PC-9 (cell line): Measurements from ENCODE around the gene LRCH4. TPM values are rescaled to one million over a fixed set of nuclear protein-coding genes. Genes with fewer than 3 reads are reported as not detected.

Experiments
- BruUV-seq: library from RNA; stranded (reverse); fragments of 400-500 nt; replicated peaks from 2 replicates; lab custom pipeline; 2021; lab: Mats Ljungman, UMichigan
- CTCF ChIA-PET: fragments of 300-600 bp; sonication (Branson Sonifier 250); formaldehyde crosslinking; loops from one replicate; lab custom pipeline; 2022; ENCODE audit warnings: antibody characterized with exemption; lab: Charles Lee
- POLR2A ChIA-PET: fragments of 300-600 bp; sonication (Branson Sonifier 250); formaldehyde crosslinking; loops from one replicate; lab custom pipeline; 2022; ENCODE audit warnings: antibody characterized with exemption; ENCODE audit not compliant: unreplicated experiment; lab: Charles Lee
- DNase-seq, 2 experiments: peaks; one replicate each; pipeline versions ENCODE4 v3.0.0 to v3.0.0-alpha.2; 2015 to 2022; ENCODE audit warnings: mixed read lengths in 1 of 2
- H2AFZ ChIP-seq: fragments of 200-600 bp; sonication (generic); 2 replicates; pipeline ENCODE4 v1.8.1; 2017; ENCODE audit warnings: antibody characterized with exemption
- H3F3A ChIP-seq: fragments of 200-600 bp; sonication (generic); 2 replicates; pipeline ENCODE4 v1.8.1; 2017; ENCODE audit warnings: antibody characterized with exemption, mild to moderate bottlenecking, low read depth; ENCODE audit not compliant: insufficient read depth
- H3K27ac ChIP-seq: fragments of 200-600 bp; sonication (generic); 2 replicates; pipeline ENCODE4 v1.6.1; 2016; ENCODE audit warnings: mixed run types
- H3K27me3 ChIP-seq: fragments of 200-600 bp; sonication (generic); 2 replicates; pipeline ENCODE4 v1.6.1; 2016; ENCODE audit warnings: low read depth, mixed run types; ENCODE audit not compliant: insufficient read depth
- H3K36me3 ChIP-seq: fragments of 200-600 bp; sonication (generic); 2 replicates; pipeline ENCODE4 v1.6.1; 2016; ENCODE audit warnings: low read depth, mixed run types
- H3K4me1 ChIP-seq: fragments of 200-600 bp; sonication (generic); replicated peaks from 2 replicates; pipeline ENCODE4 v1.6.1; 2016; ENCODE audit warnings: mixed run types; ENCODE audit not compliant: insufficient read depth
- H3K4me2 ChIP-seq: fragments of 200-600 bp; sonication (generic); 2 replicates; pipeline ENCODE4 v1.6.1; 2017; ENCODE audit warnings: mixed run types
- H3K4me3 ChIP-seq: fragments of 200-600 bp; sonication (generic); 2 replicates; pipeline ENCODE4 v1.6.1; 2016; ENCODE audit warnings: mixed run types
- H3K79me2 ChIP-seq: fragments of 200-600 bp; sonication (generic); 2 replicates; pipeline ENCODE4 v1.6.1; 2017; ENCODE audit warnings: low read depth, mixed run types
- H3K9me2 ChIP-seq: fragments of 200-600 bp; sonication (generic); 2 replicates; pipeline ENCODE4 v1.8.1; 2017; ENCODE audit warnings: mild to moderate bottlenecking; ENCODE audit not compliant: insufficient read depth
- H3K9me3 ChIP-seq: fragments of 200-600 bp; sonication (generic); 2 replicates; pipeline ENCODE4 v1.8.1; 2016; ENCODE audit warnings: low read depth; ENCODE audit not compliant: insufficient read depth
- H4K20me1 ChIP-seq: fragments of 200-600 bp; sonication (generic); 2 replicates; pipeline ENCODE4 v1.8.1; 2017; ENCODE audit not compliant: insufficient read depth
- EZH2 ChIP-seq: fragments of 200-600 bp; sonication (generic); IDR thresholded peaks from 2 replicates; pipeline ENCODE4 v1.8.0; 2017; ENCODE audit warnings: antibody characterized with exemption, low read depth
- intact Hi-C: fragments of 100-400 bp; cut with micrococcal nuclease; formaldehyde crosslinking; loops from one replicate; pipeline ENCODE4 v1.10.0; 2022; ENCODE audit not compliant: unreplicated experiment
- total RNA-seq: library from RNA; stranded (reverse); gene quantifications from 2 replicates; pipeline ENCODE4 v1.2.3, GENCODE V29; 2021
- TF ChIP-seq, protein P1 (sequence below): fragments of 200-600 bp; sonication (generic); conservative IDR thresholded peaks from 2 replicates; pipeline ENCODE4 v1.6.1; 2017; ENCODE audit warnings: mixed run types, antibody characterized with exemption, mild to moderate bottlenecking, moderate library complexity

The LRCH4 gene
- total RNA-seq, 1 experiment from 2014 or later: 89.6 TPM

DNA sequence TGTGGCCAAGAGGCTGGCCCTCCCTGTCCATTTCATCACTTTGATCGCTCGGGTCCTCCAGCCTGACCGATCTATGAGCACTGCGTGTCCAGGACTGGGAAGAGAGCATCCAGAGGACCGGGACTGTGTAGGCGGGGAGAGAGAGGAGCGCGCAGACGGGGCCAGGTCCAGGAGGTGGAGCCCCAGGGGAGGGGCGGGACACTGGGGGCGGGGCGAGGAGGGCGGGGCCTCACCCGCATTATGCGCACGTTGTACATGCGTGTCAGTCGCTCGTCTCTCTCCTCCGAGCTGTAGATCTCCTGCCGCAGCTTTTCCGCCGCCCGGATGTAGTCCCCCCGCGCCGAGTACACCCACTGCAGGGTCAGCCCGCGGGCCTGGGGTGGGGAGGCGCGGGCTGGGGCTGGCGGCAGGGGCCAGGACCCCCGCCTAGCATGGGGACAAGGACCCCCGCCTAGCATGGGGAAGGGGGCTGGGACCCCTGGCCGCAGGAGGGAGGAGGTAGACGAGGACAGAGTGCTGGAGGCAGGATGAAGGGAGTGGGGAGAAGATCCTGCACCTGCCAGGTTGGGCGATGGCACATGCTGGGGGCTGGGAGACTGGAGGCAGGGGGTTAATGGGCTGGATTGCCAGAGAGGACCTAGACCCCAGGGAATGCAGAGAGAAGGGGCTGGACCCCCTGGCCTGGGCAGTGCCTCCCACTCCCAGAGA is 40.8 kb upstream of the LRCH4 start:
- Histone ChIP-seq H2AFZ (peak overlapping the region; percentile 80; the same call in 1 of the 2 replicates), H3K9me2 (no peaks in the 10 kb centered on the region), H3K4me2 (peak overlapping the region; percentile 94), H3K9me3 (no peaks in the 10 kb centered on the region), H4K20me1 (no peaks in the 10 kb centered on the region), H3K36me3 (no peaks in the 10 kb centered on the region), H3K27me3 (no peaks in the 10 kb centered on the region), H3K79me2 (no peaks in the 10 kb centered on the region), H3F3A (peaks cover 12% of the 10 kb centered on the region; the same call in 1 of the 2 replicates), H3K4me1 (peaks cover 9% of the 10 kb centered on the region; the same call in 1 of the 2 replicates), H3K4me3 (peak overlapping the region; percentile 62), H3K27ac (no peak overlapping the region)
- intact Hi-C loops: loop anchor here (5.0 kb wide), 1 partner anchor 46 kb away; the partner anchor contains the start of gene GNB2
- TF ChIP-seq, protein P1, sequence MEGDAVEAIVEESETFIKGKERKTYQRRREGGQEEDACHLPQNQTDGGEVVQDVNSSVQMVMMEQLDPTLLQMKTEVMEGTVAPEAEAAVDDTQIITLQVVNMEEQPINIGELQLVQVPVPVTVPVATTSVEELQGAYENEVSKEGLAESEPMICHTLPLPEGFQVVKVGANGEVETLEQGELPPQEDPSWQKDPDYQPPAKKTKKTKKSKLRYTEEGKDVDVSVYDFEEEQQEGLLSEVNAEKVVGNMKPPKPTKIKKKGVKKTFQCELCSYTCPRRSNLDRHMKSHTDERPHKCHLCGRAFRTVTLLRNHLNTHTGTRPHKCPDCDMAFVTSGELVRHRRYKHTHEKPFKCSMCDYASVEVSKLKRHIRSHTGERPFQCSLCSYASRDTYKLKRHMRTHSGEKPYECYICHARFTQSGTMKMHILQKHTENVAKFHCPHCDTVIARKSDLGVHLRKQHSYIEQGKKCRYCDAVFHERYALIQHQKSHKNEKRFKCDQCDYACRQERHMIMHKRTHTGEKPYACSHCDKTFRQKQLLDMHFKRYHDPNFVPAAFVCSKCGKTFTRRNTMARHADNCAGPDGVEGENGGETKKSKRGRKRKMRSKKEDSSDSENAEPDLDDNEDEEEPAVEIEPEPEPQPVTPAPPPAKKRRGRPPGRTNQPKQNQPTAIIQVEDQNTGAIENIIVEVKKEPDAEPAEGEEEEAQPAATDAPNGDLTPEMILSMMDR: no peak
- no peak for TF ChIP-seq EZH2
- TSS peak; percentile 34 for BruUV-seq
- ChIA-PET CTCF (interaction anchor here (0.5 to 0.9 kb wide), 3 partner anchors 11 to 91 kb away, joined by 3 to 5 read pairs (median 5); no protein-coding TSS in a partner anchor), POLR2A (interaction anchor here (0.5 to 0.7 kb wide), 2 partner anchors 19 to 190 kb away, joined by 3 to 5 read pairs; no protein-coding TSS in a partner anchor)
- DNase-seq: peak; percentile 62 to 80

DNA sequence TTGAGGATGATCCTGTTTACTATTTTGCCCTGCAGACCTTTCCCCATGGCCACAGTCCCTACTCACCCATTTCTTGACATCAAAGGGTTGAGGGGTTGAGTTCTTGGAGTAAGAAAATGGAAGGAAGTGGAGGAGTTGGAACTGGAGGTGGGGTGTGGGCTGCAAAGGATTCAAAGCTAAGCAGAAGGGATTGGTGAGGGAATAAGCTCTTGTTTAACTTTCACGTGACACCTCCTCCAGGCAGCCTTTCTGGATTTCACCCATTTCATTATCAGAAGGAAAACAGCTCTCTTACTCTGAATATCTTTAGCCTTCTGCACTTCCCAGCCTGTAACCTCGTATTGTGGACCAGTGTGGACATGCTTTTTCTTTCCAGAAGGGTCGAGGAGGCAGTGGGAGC is 40.1 kb upstream of the LRCH4 start:
- H3K9me2 ChIP-seq: no peaks in the 10 kb centered on the region
- TF ChIP-seq, protein P1: no peak
- no peak for TF ChIP-seq EZH2
- H2AFZ ChIP-seq: no peak overlapping the region; the same call in 1 of the 2 replicates
- no peak overlapping the region for H3K27ac ChIP-seq
- no peak for DNase-seq
- H3F3A ChIP-seq: peaks cover 12% of the 10 kb centered on the region; the same call in 1 of the 2 replicates
- no peaks in the 10 kb centered on the region for H3K9me3 ChIP-seq
- H3K27me3 ChIP-seq: no peaks in the 10 kb centered on the region
- H4K20me1 ChIP-seq: no peaks in the 10 kb centered on the region
- H3K4me1 ChIP-seq: peaks cover 9% of the 10 kb centered on the region; the same call in 1 of the 2 replicates
- POLR2A ChIA-PET: interaction anchor here (0.5 to 0.7 kb wide), 2 partner anchors 18 to 24 kb away, joined by 3 to 5 read pairs; no protein-coding TSS in a partner anchor
- CTCF ChIA-PET: interaction anchor here (0.6 to 0.9 kb wide), 2 partner anchors 11 to 44 kb away, joined by 3 to 5 read pairs; no protein-coding TSS in a partner anchor
- peak overlapping the region; percentile 62; the same call in 1 of the 2 replicates for H3K4me3 ChIP-seq
- peak overlapping the region; percentile 94 for H3K4me2 ChIP-seq
- no TSS peak for BruUV-seq
- no peaks in the 10 kb centered on the region for H3K36me3 ChIP-seq
- intact Hi-C loops: loop anchor here (5.0 kb wide), 1 partner anchor 46 kb away; the partner anchor contains the start of gene GNB2
- no peaks in the 10 kb centered on the region for H3K79me2 ChIP-seq

DNA sequence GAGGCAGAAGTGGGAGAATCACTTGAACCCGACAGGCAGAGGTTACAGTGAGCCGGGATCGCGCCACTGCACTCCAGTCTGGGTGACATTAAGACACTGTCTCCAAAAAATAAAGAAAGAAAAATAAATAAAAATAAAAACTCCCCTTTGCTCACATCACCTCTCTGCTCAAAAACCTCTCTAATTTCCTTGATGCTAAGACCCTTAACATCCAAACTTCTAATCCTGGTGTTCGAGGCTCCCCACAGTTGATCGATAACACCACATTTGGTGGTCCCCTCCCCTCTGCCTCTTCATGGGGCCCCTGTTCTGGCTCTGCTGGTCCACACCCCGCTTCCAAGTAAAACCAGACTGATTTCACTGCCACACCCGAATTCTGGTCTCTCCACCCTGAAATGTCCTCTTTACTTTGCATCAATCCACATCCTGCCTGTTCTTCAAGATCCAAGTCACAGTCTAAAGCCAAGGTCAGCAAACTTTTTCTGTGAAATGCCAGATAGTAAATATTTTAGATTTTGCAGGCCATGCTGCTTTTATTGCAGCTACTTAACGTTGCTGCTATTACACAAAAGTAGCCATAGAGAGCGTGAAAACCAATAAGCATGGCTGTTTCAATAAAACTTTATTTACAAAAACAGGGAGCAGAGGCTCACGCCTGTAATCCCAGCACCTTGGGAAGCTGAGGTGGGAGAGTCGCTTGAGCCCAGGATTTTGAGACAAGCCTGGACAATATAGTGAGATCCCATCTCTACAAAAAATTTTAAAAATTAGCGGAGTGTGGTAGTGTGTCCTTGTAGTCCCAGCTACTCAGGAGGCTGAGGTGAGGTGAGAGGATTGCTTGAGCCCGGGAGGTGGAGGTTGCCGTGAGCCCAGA is 38.3 kb upstream of the LRCH4 start:
- CTCF ChIA-PET: interaction anchor here (0.6 kb wide), 1 partner anchor 11 kb away, joined by 3 read pairs; no protein-coding TSS in a partner anchor
- POLR2A ChIA-PET: interaction anchor here (0.6 kb wide), 1 partner anchor 19 kb away, joined by 4 read pairs; no protein-coding TSS in a partner anchor
- no peak for TF ChIP-seq EZH2
- TF ChIP-seq, protein P1: no peak

More for the DNA sequence above, 38.3 kb upstream of the LRCH4 start:
- DNase-seq: no peak
- H3K27me3 ChIP-seq: no peaks in the 10 kb centered on the region
- H3K4me3 ChIP-seq: no peak overlapping the region
- peaks cover 9% of the 10 kb centered on the region; the same call in 1 of the 2 replicates for H3K4me1 ChIP-seq
- no peaks in the 10 kb centered on the region for H4K20me1 ChIP-seq
- no peaks in the 10 kb centered on the region for H3K9me3 ChIP-seq
- no TSS peak for BruUV-seq
- no peaks in the 10 kb centered on the region for H3K9me2 ChIP-seq
- H2AFZ ChIP-seq: no peak overlapping the region
- peaks cover 12% of the 10 kb centered on the region; the same call in 1 of the 2 replicates for H3F3A ChIP-seq
- no peak overlapping the region for H3K4me2 ChIP-seq
- intact Hi-C loops: no loop called here
- no peak overlapping the region for H3K27ac ChIP-seq
- no peaks in the 10 kb centered on the region for H3K36me3 ChIP-seq
- H3K79me2 ChIP-seq: no peaks in the 10 kb centered on the region
